ENCODE results near the gene PLOD1.

- TF ChIP-seq CTCF (IDR thresholded peaks at IDR 0.05) = no peak
- no peak for TF ChIP-seq EP300 (IDR thresholded peaks at IDR 0.05; ENCODE audit: low read depth)
Observed at GRCh38 chr1:11999236-11999635, 64.7 kb downstream of the PLOD1 start.

All from transverse colon (tissue), 3 donors.